Trophoblast cell (in vitro differentiated cells and primary cell): ENCODE data around the gene SLC35E3.
"Not testable (repeated sequence)": the region's sequence is repeated elsewhere in the genome, so short reads cannot be mapped to it uniquely, and the experiment has no call there.

ENCODE experiments used
- DNase-seq, 2 donors: peaks; one replicate each; pipeline ENCODE4 v3.0.0-alpha.2; 2016
- H2AFZ ChIP-seq: 2 replicates; pipeline ENCODE4 v1.6.1; 2013; ENCODE audit warnings: low read length, moderate library complexity, mild to moderate bottlenecking; ENCODE audit not compliant: insufficient read depth, poor library complexity
- H2AK5ac ChIP-seq: 2 replicates; pipeline ENCODE4 v1.6.1; 2013; ENCODE audit warnings: mild to moderate bottlenecking, low read length
- H2BK120ac ChIP-seq: 2 replicates; pipeline ENCODE4 v1.6.1; 2013; ENCODE audit warnings: low read length, mild to moderate bottlenecking, moderate library complexity; ENCODE audit not compliant: insufficient read depth, poor library complexity
- H2BK12ac ChIP-seq: 2 replicates; pipeline ENCODE4 v1.6.1; 2013; ENCODE audit warnings: mild to moderate bottlenecking, low read length, moderate library complexity
- H2BK5ac ChIP-seq: 2 replicates; pipeline ENCODE4 v1.6.1; 2013; ENCODE audit warnings: low read length, low read depth, moderate library complexity, mild to moderate bottlenecking; ENCODE audit not compliant: poor library complexity
- H3K14ac ChIP-seq: 2 replicates; pipeline ENCODE4 v1.6.1; 2013; ENCODE audit warnings: mild to moderate bottlenecking, low read length
- H3K18ac ChIP-seq: 2 replicates; pipeline ENCODE4 v1.6.1; 2013; ENCODE audit warnings: mild to moderate bottlenecking, low read length
- H3K23ac ChIP-seq: 2 replicates; pipeline ENCODE4 v1.6.1; 2013; ENCODE audit warnings: low read length
- H3K27ac ChIP-seq: 2 replicates; pipeline ENCODE4 v1.5.1; 2013; ENCODE audit warnings: low read depth, mild to moderate bottlenecking, inconsistent platforms, low read length, moderate library complexity
- H3K27me3 ChIP-seq: 2 replicates; pipeline ENCODE4 v1.6.1; 2013; ENCODE audit warnings: inconsistent platforms, mild to moderate bottlenecking, low read length, moderate library complexity; ENCODE audit not compliant: insufficient read depth
- H3K36me3 ChIP-seq, 2 experiments: 1 replicate in 1 of 2; 2 replicates in 1 of 2; pipeline ENCODE4 v1.6.1; 2013; ENCODE audit warnings: low read length in 2 of 2, mild to moderate bottlenecking in 2 of 2, moderate library complexity in 1 of 2; ENCODE audit not compliant: insufficient read depth in 2 of 2, control insufficient read depth in 1 of 2
- H3K4ac ChIP-seq: 2 replicates; pipeline ENCODE4 v1.6.1; 2013; ENCODE audit warnings: low read depth, mild to moderate bottlenecking, low read length, moderate library complexity
- H3K4me1 ChIP-seq, 2 experiments: 1 replicate in 1 of 2; 2 replicates in 1 of 2; pipeline ENCODE4 v1.6.1; 2013; ENCODE audit warnings: low read length in 2 of 2, mild to moderate bottlenecking in 2 of 2, moderate library complexity in 1 of 2; ENCODE audit not compliant: insufficient read depth in 2 of 2, control insufficient read depth in 1 of 2
- H3K4me2 ChIP-seq: 2 replicates; pipeline ENCODE4 v1.6.1; 2013; ENCODE audit warnings: inconsistent platforms, mild to moderate bottlenecking, low read length, moderate library complexity
- H3K4me3 ChIP-seq: 2 replicates; pipeline ENCODE4 v1.5.1; 2013; ENCODE audit warnings: mild to moderate bottlenecking, low read depth, low read length, inconsistent platforms
- H3K79me1 ChIP-seq: one replicate; pipeline ENCODE4 v1.6.1; 2013; ENCODE audit warnings: low read length
- H3K79me2 ChIP-seq: 2 replicates; pipeline ENCODE4 v1.6.1; 2013; ENCODE audit warnings: low read length, mild to moderate bottlenecking; ENCODE audit not compliant: control insufficient read depth, insufficient read depth, poor library complexity
- H3K9ac ChIP-seq: 2 replicates; pipeline ENCODE4 v1.6.1; 2013; ENCODE audit warnings: mild to moderate bottlenecking, low read length
- H3K9me3 ChIP-seq: 2 replicates; pipeline ENCODE4 v1.6.1; 2013; ENCODE audit warnings: low read depth, mild to moderate bottlenecking, control low read depth, inconsistent platforms, low read length; ENCODE audit not compliant: insufficient read depth
- H4K12ac ChIP-seq: 2 replicates; pipeline ENCODE4 v1.6.1; 2013; ENCODE audit warnings: low read depth, mild to moderate bottlenecking, low read length, moderate library complexity
- H4K8ac ChIP-seq: 2 replicates; pipeline ENCODE4 v1.6.1; 2013; ENCODE audit warnings: low read depth, mild to moderate bottlenecking, low read length, moderate library complexity
- H4K91ac ChIP-seq: one replicate; pipeline ENCODE4 v1.6.1; 2013; ENCODE audit warnings: low read depth, mild to moderate bottlenecking, low read length, moderate library complexity
- WGBS: extraction: QIAGEN DNeasy Blood & Tissue Kit; methylation state at CpG from one replicate; pipeline ENCODE4 v1.1.7; 2013; ENCODE audit warnings: missing lambda C conversion rate; ENCODE audit not compliant: insufficient read length, insufficient coverage; ENCODE audit errors: extremely low coverage; 5-methylcytosine and 5-hydroxymethylcytosine counted together

Gene SLC35E3

GRCh38 chr12:68819481-68819880 lies 73.5 kb downstream of the SLC35E3 start:
- not testable (repeated sequence) for H2BK5ac ChIP-seq, H4K91ac ChIP-seq, H3K27me3 ChIP-seq, H3K79me2 ChIP-seq, H2BK120ac ChIP-seq, H3K27ac ChIP-seq, H3K4me2 ChIP-seq, H3K14ac ChIP-seq, H2AFZ ChIP-seq, H3K9ac ChIP-seq, H3K18ac ChIP-seq, H2BK12ac ChIP-seq, H3K4me3 ChIP-seq, H4K12ac ChIP-seq, H3K9me3 ChIP-seq, H4K8ac ChIP-seq, DNase-seq, H3K4me1 ChIP-seq, H2AK5ac ChIP-seq, H3K79me1 ChIP-seq, H3K4ac ChIP-seq, H3K23ac ChIP-seq
- WGBS: no CpG with 5 or more reads among the region's 13 CpGs
- peaks cover 31 to 37% of the 10 kb centered on the region in 2 experiments for H3K36me3 ChIP-seq

GRCh38 chr12:68821357-68822188 lies 75.6 kb downstream of the SLC35E3 start:
- Histone ChIP-seq H3K14ac (no peak overlapping the region), H3K27me3 (no peaks in the 10 kb centered on the region), H3K27ac (no peak overlapping the region), H2BK120ac (no peak overlapping the region), H4K91ac (no peak overlapping the region), H2BK5ac (no peak overlapping the region), H3K23ac (no peak overlapping the region), H3K79me1 (no peaks in the 10 kb centered on the region), H3K9me3 (no peaks in the 10 kb centered on the region), H2AFZ (no peak overlapping the region), H3K4ac (no peak overlapping the region), H3K9ac (no peak overlapping the region), H4K8ac (no peak overlapping the region), H3K79me2 (no peaks in the 10 kb centered on the region), H3K4me2 (no peak overlapping the region), H2BK12ac (no peak overlapping the region), H3K4me3 (no peak overlapping the region), H4K12ac (no peak overlapping the region), H3K4me1 (no peaks in the 10 kb centered on the region), H2AK5ac (no peak overlapping the region), H3K18ac (no peak overlapping the region), H3K36me3 (peaks cover 35 to 42% of the 10 kb centered on the region in 2 experiments)
- WGBS: no CpG with 5 or more reads among the region's 6 CpGs
- DNase-seq: no peak

DNA sequence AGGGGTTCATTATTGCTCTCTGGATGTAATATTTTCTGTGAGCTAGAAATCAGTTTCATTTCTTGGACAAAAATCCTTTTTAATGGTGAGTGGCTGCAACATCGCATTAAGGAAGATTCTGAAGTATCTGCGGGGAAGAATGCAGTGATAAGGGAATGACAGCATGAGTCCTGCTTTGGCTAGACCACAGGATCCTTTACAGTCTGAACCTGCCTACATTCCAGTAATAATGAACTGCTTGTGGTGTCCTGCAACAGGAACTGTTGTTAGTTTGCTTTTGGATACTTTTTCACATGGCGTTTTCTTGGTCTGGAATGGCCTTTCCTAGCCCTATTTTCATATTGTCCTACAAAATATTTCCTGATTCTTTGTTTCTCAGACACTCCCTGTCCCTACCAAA lies 77.7 kb downstream of the SLC35E3 start:
- Histone ChIP-seq H2BK12ac (no peak overlapping the region), H3K9ac (no peak overlapping the region), H4K12ac (no peak overlapping the region), H4K91ac (no peak overlapping the region), H3K4ac (no peak overlapping the region), H3K18ac (no peak overlapping the region), H3K79me2 (no peaks in the 10 kb centered on the region), H2BK5ac (no peak overlapping the region), H4K8ac (no peak overlapping the region), H3K27me3 (no peaks in the 10 kb centered on the region), H3K27ac (no peak overlapping the region), H2AFZ (no peak overlapping the region), H3K79me1 (no peaks in the 10 kb centered on the region), H3K23ac (no peak overlapping the region), H3K4me2 (no peak overlapping the region), H2BK120ac (no peak overlapping the region), H3K14ac (no peak overlapping the region), H3K4me3 (no peak overlapping the region), H3K9me3 (no peaks in the 10 kb centered on the region), H3K4me1 (no peaks in the 10 kb centered on the region), H3K36me3 (peaks cover 39 to 45% of the 10 kb centered on the region in 2 experiments), H2AK5ac (no peak overlapping the region)
- no CpG with 5 or more reads among the region's 3 CpGs for WGBS
- peak; percentile 74 to 89 for DNase-seq

DNA sequence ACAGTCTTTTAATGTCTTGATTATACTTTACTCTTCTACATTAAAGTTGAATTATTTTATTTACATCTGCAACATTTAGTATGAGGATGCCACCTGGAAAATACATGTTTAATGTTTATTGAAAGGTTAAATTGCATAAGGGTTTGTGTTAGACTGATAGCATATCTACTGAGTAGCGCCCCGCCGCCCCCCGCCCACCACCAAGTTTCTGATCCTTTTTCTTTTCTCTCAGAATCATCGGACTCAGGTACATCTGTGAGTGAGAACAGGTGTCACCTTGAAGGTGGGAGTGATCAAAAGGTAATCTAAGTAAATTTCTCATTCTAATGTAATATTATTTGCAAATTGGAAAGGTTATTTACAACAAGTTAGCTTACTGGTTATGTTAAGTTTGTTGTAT lies 78.2 kb downstream of the SLC35E3 start:
- Histone ChIP-seq H2AFZ (no peak overlapping the region), H3K14ac (no peak overlapping the region), H2BK12ac (no peak overlapping the region), H3K4me2 (no peak overlapping the region), H2BK120ac (no peak overlapping the region), H3K4me1 (no peaks in the 10 kb centered on the region), H3K36me3 (peaks cover 39 to 43% of the 10 kb centered on the region in 2 experiments), H4K12ac (no peak overlapping the region), H3K23ac (no peak overlapping the region), H3K9me3 (no peaks in the 10 kb centered on the region), H3K9ac (no peak overlapping the region), H3K27ac (no peak overlapping the region), H4K91ac (no peak overlapping the region), H3K18ac (no peak overlapping the region), H3K79me1 (no peaks in the 10 kb centered on the region), H3K27me3 (no peaks in the 10 kb centered on the region), H2AK5ac (no peak overlapping the region), H3K79me2 (no peaks in the 10 kb centered on the region), H3K4ac (no peak overlapping the region), H4K8ac (no peak overlapping the region), H3K4me3 (no peak overlapping the region), H2BK5ac (no peak overlapping the region)
- WGBS: no CpG with 5 or more reads among the region's 5 CpGs
- no peak for DNase-seq
